ENCODE results near the gene CHDH. TPM values are rescaled to one million over a fixed set of nuclear protein-coding genes. Genes with fewer than 3 reads are reported as not detected.

Gene CHDH
- 10 to 100 TPM in 1 of 4 donors, 1 to 10 TPM in 3; 2.2 to 17.9 (median 7.9) TPM for polyA plus RNA-seq
- long read RNA-seq, donor 1: 0 reads
- long read RNA-seq, donor 2: 0 reads
- long read RNA-seq, donor 3: 0 reads
- long read RNA-seq, donor 4: 0 reads
- long read RNA-seq, donor 5: 0 reads
- long read RNA-seq, donor 6, full-length matches to known transcripts: 1 of 1 reads
- long read RNA-seq, donor 6, partial matches to known transcripts: 0 of 1 reads
- long read RNA-seq, donor 6, other reads (novel, unspliced or antisense): 0 of 1 reads
- long read RNA-seq, donor 7: 0 reads
- long read RNA-seq, donor 8: 0 reads
- long read RNA-seq, donor 9, full-length matches to known transcripts: 1 of 1 reads
- long read RNA-seq, donor 9, partial matches to known transcripts: 0 of 1 reads
- long read RNA-seq, donor 9, other reads (novel, unspliced or antisense): 0 of 1 reads
- long read RNA-seq, donor 10, full-length matches to known transcripts: 1 of 1 reads
- long read RNA-seq, donor 10, partial matches to known transcripts: 0 of 1 reads
- long read RNA-seq, donor 10, other reads (novel, unspliced or antisense): 0 of 1 reads

- H3K4me3 ChIP-seq (ENCODE audit: low read depth in 1 of 3, low read length in 3 of 3): peak within 1 kb of the TSS; percentile 46 to 72 (median 56)
- no peaks in the 10 kb centered on the region for H3K9me3 ChIP-seq (ENCODE audit: control insufficient read depth in 2 of 2, insufficient read depth in 1 of 2, low read depth in 1 of 2, low read length in 1 of 2)
- peak within 1 kb of the TSS; percentile 57 to 93 (median 86) for H3K27ac ChIP-seq (ENCODE audit: low read depth in 1 of 3, low read length in 2 of 3)
- H3K36me3 ChIP-seq (ENCODE audit: control insufficient read depth in 3 of 3, insufficient read depth in 2 of 3, low read depth in 1 of 3, low read length in 3 of 3): peaks cover 0 to 2% (median 0%) of the 10 kb centered on the region in 3 donors
- peaks cover 0 to 3% (median 0%) of the 10 kb centered on the region in 3 donors for H3K27me3 ChIP-seq (ENCODE audit: control insufficient read depth in 3 of 3, insufficient read depth in 3 of 3, low read length in 3 of 3)
- peak; percentile 80 to 87 for DNase-seq
- no peak for FAIRE-seq
- 2 to 3% (median 3%) methylated on average over 54 to 91 of the region's 91 CpGs for WGBS, 3 donors
- H3K4me1 ChIP-seq (ENCODE audit: control insufficient read depth in 3 of 3, insufficient read depth in 2 of 3, low read depth in 1 of 3, low read length in 2 of 3): peaks cover 2 to 46% (median 6%) of the 10 kb centered on the region in 3 donors
These were observed at the start of gene CHDH, which contains the start of gene IL17RB for GRCh38 chr3:53846134-53846850. CHDH (minus strand) TSS chr3:53846419; CDS start chr3:53824008, 22,411 bp downstream. IL17RB (plus strand) TSS chr3:53846568; CDS start chr3:53846589, 21 bp downstream.

GRCh38 chr3:53892286-53892637 lies 46.0 kb upstream of the CHDH start:
- Histone ChIP-seq H3K27me3 (ENCODE audit: control insufficient read depth in 3 of 3, insufficient read depth in 3 of 3, low read length in 3 of 3) (no peaks in the 10 kb centered on the region), H3K27ac (ENCODE audit: low read depth in 1 of 3, low read length in 2 of 3) (peak overlapping the region; percentile 79 to 99 (median 99)), H3K9me3 (ENCODE audit: control insufficient read depth in 2 of 2, insufficient read depth in 1 of 2, low read depth in 1 of 2, low read length in 1 of 2) (no peaks in the 10 kb centered on the region), H3K36me3 (ENCODE audit: control insufficient read depth in 3 of 3, insufficient read depth in 2 of 3, low read depth in 1 of 3, low read length in 3 of 3) (no peaks in the 10 kb centered on the region), H3K4me1 (ENCODE audit: control insufficient read depth in 3 of 3, insufficient read depth in 2 of 3, low read depth in 1 of 3, low read length in 2 of 3) (peaks cover 2 to 14% (median 12%) of the 10 kb centered on the region in 3 donors), H3K4me3 (ENCODE audit: low read depth in 1 of 3, low read length in 3 of 3) (peak overlapping the region in 2 of 3 donors; percentile 35 to 92)
- DNase-seq (peak in 1 of 2 donors; percentile 9), FAIRE-seq (no peak)
- 50 to 73% (median 59%) methylated on average over 4 of the region's 4 CpGs for WGBS, 3 donors

GRCh38 chr3:53891497-53892285 lies 45.5 kb upstream of the CHDH start, which contains the start of gene SELENOK:
SELENOK (minus strand) TSS chr3:53891859.
- Histone ChIP-seq H3K4me3 (ENCODE audit: low read depth in 1 of 3, low read length in 3 of 3) (peak within 1 kb of the TSS; percentile 83 to 92 (median 87)), H3K27ac (ENCODE audit: low read depth in 1 of 3, low read length in 2 of 3) (peak within 1 kb of the TSS; percentile 97 to 99 (median 99)), H3K36me3 (ENCODE audit: control insufficient read depth in 3 of 3, insufficient read depth in 2 of 3, low read depth in 1 of 3, low read length in 3 of 3) (peaks cover 0 to 3% (median 2%) of the 10 kb centered on the region in 3 donors), H3K9me3 (ENCODE audit: control insufficient read depth in 2 of 2, insufficient read depth in 1 of 2, low read depth in 1 of 2, low read length in 1 of 2) (no peaks in the 10 kb centered on the region), H3K27me3 (ENCODE audit: control insufficient read depth in 3 of 3, insufficient read depth in 3 of 3, low read length in 3 of 3) (no peaks in the 10 kb centered on the region), H3K4me1 (ENCODE audit: control insufficient read depth in 3 of 3, insufficient read depth in 2 of 3, low read depth in 1 of 3, low read length in 2 of 3) (peaks cover 2 to 14% (median 12%) of the 10 kb centered on the region in 3 donors)
- WGBS, 3 donors: 0% methylated on average over 73 of the region's 73 CpGs
- DNase-seq (peak; percentile 99 to 100), FAIRE-seq (peak; percentile 95)

GRCh38 chr3:53890726-53891475 lies 44.7 kb upstream of the CHDH start:
- Histone ChIP-seq H3K27ac (ENCODE audit: low read depth in 1 of 3, low read length in 2 of 3) (peak overlapping the region; percentile 97 to 99 (median 99)), H3K9me3 (ENCODE audit: control insufficient read depth in 2 of 2, insufficient read depth in 1 of 2, low read depth in 1 of 2, low read length in 1 of 2) (no peaks in the 10 kb centered on the region), H3K4me3 (ENCODE audit: low read depth in 1 of 3, low read length in 3 of 3) (peak overlapping the region; percentile 83 to 92 (median 87)), H3K27me3 (ENCODE audit: control insufficient read depth in 3 of 3, insufficient read depth in 3 of 3, low read length in 3 of 3) (no peaks in the 10 kb centered on the region), H3K4me1 (ENCODE audit: control insufficient read depth in 3 of 3, insufficient read depth in 2 of 3, low read depth in 1 of 3, low read length in 2 of 3) (peaks cover 2 to 14% (median 12%) of the 10 kb centered on the region in 3 donors), H3K36me3 (ENCODE audit: control insufficient read depth in 3 of 3, insufficient read depth in 2 of 3, low read depth in 1 of 3, low read length in 3 of 3) (peaks cover 0 to 5% (median 2%) of the 10 kb centered on the region in 3 donors)
- FAIRE-seq: no peak
- DNase-seq: peak; percentile 81 to 87
- 2 to 4% (median 4%) methylated on average over 21 of the region's 21 CpGs for WGBS, 3 donors

GRCh38 chr3:53888232-53888631 lies 42.0 kb upstream of the CHDH start:
- Histone ChIP-seq H3K4me3 (ENCODE audit: low read depth in 1 of 3, low read length in 3 of 3) (no peak overlapping the region), H3K4me1 (ENCODE audit: control insufficient read depth in 3 of 3, insufficient read depth in 2 of 3, low read depth in 1 of 3, low read length in 2 of 3) (peaks cover 2 to 14% (median 12%) of the 10 kb centered on the region in 3 donors), H3K27ac (ENCODE audit: low read depth in 1 of 3, low read length in 2 of 3) (no peak overlapping the region), H3K9me3 (ENCODE audit: control insufficient read depth in 2 of 2, insufficient read depth in 1 of 2, low read depth in 1 of 2, low read length in 1 of 2) (no peaks in the 10 kb centered on the region), H3K36me3 (ENCODE audit: control insufficient read depth in 3 of 3, insufficient read depth in 2 of 3, low read depth in 1 of 3, low read length in 3 of 3) (peaks cover 4 to 13% (median 9%) of the 10 kb centered on the region in 3 donors), H3K27me3 (ENCODE audit: control insufficient read depth in 3 of 3, insufficient read depth in 3 of 3, low read length in 3 of 3) (no peaks in the 10 kb centered on the region)
- FAIRE-seq (no peak), DNase-seq (no peak)
- 30 to 69% (median 48%) methylated on average over 1 of the region's 1 CpG for WGBS, 3 donors

- no peak for DNase-seq
These were observed 41.2 kb upstream of the CHDH start for GRCh38 chr3:53887446-53887845.

GRCh38 chr3:53885239-53885638 lies 39.0 kb upstream of the CHDH start:
- no peak for DNase-seq
- no peak for FAIRE-seq
- Histone ChIP-seq H3K27ac (ENCODE audit: low read depth in 1 of 3, low read length in 2 of 3) (no peak overlapping the region), H3K9me3 (ENCODE audit: control insufficient read depth in 2 of 2, insufficient read depth in 1 of 2, low read depth in 1 of 2, low read length in 1 of 2) (no peaks in the 10 kb centered on the region), H3K36me3 (ENCODE audit: control insufficient read depth in 3 of 3, insufficient read depth in 2 of 3, low read depth in 1 of 3, low read length in 3 of 3) (peaks cover 4 to 13% (median 11%) of the 10 kb centered on the region in 3 donors), H3K27me3 (ENCODE audit: control insufficient read depth in 3 of 3, insufficient read depth in 3 of 3, low read length in 3 of 3) (no peaks in the 10 kb centered on the region), H3K4me3 (ENCODE audit: low read depth in 1 of 3, low read length in 3 of 3) (no peak overlapping the region), H3K4me1 (ENCODE audit: control insufficient read depth in 3 of 3, insufficient read depth in 2 of 3, low read depth in 1 of 3, low read length in 2 of 3) (peaks cover 2 to 17% (median 12%) of the 10 kb centered on the region in 3 donors)
- WGBS, 3 donors: 87 to 92% (median 90%) methylated on average over 3 of the region's 3 CpGs

More at GRCh38 chr3:53887446-53887845, 41.2 kb upstream of the CHDH start:
- peaks cover 2 to 15% (median 12%) of the 10 kb centered on the region in 3 donors for H3K4me1 ChIP-seq (ENCODE audit: control insufficient read depth in 3 of 3, insufficient read depth in 2 of 3, low read depth in 1 of 3, low read length in 2 of 3)
- H3K9me3 ChIP-seq (ENCODE audit: control insufficient read depth in 2 of 2, insufficient read depth in 1 of 2, low read depth in 1 of 2, low read length in 1 of 2): no peaks in the 10 kb centered on the region
- FAIRE-seq: no peak
- no peak overlapping the region for H3K27ac ChIP-seq (ENCODE audit: low read depth in 1 of 3, low read length in 2 of 3)
- no peak overlapping the region for H3K4me3 ChIP-seq (ENCODE audit: low read depth in 1 of 3, low read length in 3 of 3)
- H3K27me3 ChIP-seq (ENCODE audit: control insufficient read depth in 3 of 3, insufficient read depth in 3 of 3, low read length in 3 of 3): no peaks in the 10 kb centered on the region
- H3K36me3 ChIP-seq (ENCODE audit: control insufficient read depth in 3 of 3, insufficient read depth in 2 of 3, low read depth in 1 of 3, low read length in 3 of 3): peaks cover 4 to 13% (median 9%) of the 10 kb centered on the region in 3 donors

Measured in small intestine (tissue), 16 donors.